Fibroblast of skin of right biceps (primary cell): ENCODE data around the gene ERP29.
"Not testable (repeated sequence)": the region's sequence is repeated elsewhere in the genome, so short reads cannot be mapped to it uniquely, and the experiment has no call there.

Experiments used
- DNase-seq: peaks from one replicate; pipeline ENCODE4 v3.0.0-alpha.2; 2013

ERP29 gene

DNA sequence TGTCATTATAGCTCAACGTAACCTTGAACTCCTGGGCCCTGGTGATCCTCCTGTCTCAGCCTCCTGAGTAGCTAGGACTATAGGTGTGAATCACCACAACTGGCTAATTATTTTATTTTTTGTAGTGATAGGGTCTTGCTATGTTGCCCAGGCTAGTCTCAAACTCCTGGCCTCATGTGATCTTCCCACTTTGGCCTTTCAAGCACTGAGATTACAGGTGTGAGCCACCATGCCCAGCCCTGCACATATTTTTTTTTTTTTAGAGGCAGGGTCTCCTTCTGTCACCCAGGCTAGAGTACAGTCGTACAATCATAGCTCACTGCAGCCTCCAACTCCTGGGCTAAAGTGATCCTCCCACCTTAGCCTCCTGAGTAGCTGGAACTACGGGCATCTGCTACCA lies 9.2 kb upstream of the ERP29 start:
- no peak for DNase-seq

DNA sequence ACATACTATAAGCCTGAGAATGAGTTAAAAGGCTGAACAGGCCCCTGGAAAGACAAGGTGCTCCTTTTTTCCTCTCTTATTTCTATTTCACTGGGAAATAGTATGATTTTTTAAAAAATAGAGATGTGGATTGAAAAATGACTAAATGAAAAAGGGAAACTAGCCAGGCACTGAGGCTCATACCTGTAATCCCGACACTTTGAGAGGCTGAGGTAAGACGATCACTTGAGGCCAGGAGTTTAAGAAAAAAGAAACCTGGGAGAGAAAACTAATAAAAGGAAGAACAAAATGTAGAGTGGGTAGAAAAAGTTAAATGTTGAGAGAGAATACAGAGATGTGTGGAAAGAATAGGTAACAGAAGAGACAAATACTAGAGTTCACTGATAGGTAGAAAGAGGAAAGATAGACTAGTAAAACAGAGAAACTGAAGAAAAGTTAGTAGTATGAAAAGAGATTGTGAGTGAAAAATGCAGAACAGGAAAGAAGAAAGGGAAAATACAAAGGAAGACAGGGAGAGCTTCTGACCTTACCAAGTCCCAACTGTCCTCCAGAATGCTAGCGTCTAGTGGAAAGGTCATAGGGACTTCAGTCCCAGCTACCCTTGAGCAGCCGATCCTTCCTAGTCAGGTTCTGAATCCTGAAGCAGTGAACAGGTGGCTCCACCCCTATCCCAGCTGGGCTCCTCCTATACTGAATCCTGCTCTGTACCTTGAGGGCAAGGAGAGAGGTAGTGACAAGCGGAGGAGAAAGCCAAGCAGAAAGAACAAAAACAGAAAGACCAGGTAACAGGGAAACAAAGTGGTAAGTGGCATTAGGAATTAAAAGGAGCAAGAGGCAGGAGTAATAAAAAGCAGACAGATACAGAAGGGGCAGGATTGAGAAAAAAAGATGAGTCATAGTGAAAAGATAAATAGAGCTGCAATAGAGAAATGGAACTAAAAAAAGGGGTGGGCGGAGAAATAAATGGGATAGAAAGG lies 7.5 kb upstream of the ERP29 start:
- no peak for DNase-seq

- DNase-seq, result no peak
Measured at GRCh38 chr12:112007945-112008344, 5.3 kb upstream of the ERP29 start.

DNA sequence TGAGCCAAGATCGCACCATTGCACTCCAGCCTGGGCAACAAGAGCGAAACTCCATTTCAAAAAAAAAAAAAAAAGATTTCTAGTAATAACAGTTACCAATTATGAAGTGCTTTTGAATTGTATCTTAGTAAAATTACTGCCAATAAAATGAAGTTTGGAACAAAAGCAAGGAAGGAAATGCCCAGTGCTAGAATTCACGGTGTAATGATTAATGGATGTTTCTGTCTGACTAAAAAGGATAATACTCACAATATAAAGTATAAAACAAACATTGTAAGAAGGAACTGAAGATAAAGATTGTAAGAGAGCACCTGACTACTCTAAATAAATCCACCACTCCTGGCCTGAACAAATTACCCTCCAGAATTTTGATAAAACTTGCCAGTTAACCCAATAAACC lies 4.3 kb upstream of the ERP29 start:
- no peak for DNase-seq

GRCh38 chr12:112009596-112009995 lies 3.6 kb upstream of the ERP29 start:
- DNase-seq, result not testable (repeated sequence)

DNA sequence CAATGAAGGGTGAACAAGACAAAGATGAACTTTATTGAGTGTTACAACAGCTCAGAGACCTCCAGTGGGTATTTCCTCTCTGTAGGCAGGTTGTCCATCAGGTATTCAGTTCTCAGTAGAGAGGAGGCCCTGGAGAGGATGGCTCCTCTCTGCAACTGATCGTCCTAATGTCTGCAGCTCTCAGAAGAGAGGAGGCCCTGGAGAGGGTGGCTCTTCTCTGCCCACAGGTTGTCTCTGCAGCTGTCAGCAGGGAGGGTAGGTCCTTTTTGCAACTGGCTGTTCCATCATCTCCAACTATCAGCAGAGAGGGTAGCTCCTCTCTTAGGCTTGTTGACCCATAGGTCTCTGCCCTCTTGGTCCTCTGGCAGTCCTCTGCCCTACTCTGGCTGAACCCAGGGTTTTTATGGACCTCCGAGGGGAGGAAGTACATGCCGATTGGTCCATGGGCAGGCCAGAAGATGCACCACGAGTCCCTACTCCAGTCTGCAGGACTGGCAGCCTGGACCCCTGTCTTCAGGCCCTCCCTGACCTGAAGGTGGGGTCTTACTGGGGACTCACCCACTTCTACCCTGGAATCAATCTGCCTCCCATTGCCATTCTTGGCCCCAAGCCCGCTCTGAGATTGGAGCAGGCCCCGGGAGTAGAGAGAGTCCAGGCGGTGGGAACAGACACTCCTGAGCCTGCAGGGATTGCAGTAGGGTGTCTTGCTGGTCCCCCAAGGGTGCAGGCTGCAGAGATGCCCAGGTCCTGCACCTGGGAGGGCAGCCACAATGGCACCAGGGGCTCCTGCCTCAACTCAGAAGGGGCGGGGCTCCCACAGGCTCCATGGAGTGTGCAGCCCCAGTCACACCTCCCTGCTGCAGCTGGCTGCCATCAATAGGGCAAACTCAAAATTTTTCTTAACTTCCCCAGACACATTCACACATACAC lies 2.5 kb upstream of the ERP29 start:
- no peak for DNase-seq

- no peak for DNase-seq
Measured at GRCh38 chr12:112011685-112012084, 1.5 kb upstream of the ERP29 start.

DNA sequence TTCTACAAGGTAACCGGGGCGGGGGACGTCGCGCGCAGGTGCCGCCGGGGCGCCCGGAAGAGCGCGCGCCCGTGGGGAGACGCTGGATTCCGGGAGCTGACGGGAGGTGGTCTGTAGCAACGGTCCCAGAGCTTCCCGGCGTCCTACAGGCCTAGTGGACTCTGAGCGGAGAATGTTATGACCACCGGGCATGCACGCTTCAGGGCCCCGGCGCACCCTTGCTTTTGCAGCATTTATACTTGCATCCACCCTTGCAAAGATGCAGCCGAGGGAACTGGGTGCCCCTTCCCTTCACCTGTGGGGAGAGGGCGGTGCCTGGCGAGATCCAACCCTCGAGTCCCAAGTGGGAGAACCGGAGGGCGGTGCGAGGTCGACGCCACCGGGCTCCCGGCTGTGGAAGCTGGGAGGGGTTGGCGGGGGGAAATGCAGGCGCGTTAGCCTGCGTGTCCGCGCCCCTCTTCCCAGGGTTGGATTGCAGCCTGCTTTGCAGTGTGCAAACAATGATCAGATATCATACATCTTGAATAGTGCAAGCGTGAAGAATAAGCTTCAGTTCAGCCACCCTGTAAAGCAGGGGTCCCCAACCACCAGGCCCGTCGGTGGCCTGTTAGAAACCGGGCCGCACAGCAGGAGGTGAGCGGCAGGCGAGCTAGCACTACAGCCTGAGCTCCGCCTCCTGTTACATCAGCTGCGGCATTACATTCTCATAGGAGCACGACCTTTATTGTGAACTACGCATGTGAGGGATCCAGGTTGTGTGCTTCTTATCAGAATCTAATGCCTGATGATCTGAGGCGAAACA lies 576 bp downstream of the ERP29 start:
- peak; percentile 79 for DNase-seq

- DNase-seq, result no peak
Measured at GRCh38 chr12:112015938-112016337, 2.7 kb downstream of the ERP29 start.

- DNase-seq, result no peak
Measured at GRCh38 chr12:112017041-112017440, 3.8 kb downstream of the ERP29 start.

DNA sequence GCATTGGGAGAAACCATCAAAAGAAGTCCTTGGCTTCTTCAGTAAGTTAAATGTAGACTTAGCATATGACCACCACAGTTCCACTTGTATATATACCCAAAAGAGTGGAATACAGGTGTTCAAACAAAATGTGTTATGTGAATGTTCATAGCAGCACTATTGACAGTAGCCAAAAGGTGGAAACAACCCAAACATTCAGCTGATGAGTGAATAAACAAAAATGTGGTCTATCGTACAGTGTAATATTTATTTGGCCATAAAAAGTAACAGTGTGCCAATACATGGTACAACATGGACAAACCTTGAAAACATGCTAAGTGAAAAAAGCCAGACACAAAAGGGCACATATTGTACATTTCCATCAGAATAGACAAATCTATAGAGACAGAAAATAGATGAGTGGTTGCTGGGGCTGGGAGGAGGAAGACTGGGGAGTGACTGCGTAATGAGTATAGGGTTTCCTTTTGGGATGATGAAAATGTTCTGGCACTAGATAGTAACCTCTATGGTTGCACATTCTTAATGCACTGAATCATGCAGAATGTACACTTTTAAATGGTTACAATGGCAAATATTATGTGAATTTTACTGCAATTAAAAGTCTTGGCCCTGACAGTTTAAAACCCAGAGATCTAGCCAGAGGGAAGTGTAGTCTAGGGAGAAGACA lies 5.5 kb downstream of the ERP29 start:
- peak; percentile 89 for DNase-seq

- no peak for DNase-seq
Measured at GRCh38 chr12:112020947-112021457, 7.8 kb downstream of the ERP29 start.

DNA sequence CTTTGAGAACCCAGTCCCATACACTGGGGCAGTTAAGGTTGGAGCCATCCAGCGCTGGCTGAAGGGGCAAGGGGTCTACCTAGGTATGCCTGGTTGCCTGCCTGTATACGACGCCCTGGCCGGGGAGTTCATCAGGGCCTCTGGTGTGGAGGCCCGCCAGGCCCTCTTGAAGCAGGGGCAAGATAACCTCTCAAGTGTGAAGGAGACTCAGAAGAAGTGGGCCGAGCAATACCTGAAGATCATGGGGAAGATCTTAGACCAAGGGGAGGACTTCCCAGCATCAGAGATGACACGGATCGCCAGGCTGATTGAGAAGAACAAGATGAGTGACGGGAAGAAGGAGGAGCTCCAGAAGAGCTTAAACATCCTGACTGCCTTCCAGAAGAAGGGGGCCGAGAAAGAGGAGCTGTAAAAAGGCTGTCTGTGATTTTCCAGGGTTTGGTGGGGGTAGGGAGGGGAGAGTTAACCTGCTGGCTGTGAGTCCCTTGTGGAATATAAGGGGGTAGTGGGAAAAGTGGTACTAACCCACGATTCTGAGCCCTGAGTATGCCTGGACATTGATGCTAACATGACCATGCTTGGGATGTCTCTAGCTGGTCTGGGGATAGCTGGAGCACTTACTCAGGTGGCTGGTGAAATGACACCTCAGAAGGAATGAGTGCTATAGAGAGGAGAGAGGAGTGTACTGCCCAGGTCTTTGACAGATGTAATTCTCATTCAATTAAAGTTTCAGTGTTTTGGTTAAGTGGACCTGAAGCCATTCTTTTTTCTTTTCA lies 9.2 kb downstream of the ERP29 start:
- no peak for DNase-seq

DNA sequence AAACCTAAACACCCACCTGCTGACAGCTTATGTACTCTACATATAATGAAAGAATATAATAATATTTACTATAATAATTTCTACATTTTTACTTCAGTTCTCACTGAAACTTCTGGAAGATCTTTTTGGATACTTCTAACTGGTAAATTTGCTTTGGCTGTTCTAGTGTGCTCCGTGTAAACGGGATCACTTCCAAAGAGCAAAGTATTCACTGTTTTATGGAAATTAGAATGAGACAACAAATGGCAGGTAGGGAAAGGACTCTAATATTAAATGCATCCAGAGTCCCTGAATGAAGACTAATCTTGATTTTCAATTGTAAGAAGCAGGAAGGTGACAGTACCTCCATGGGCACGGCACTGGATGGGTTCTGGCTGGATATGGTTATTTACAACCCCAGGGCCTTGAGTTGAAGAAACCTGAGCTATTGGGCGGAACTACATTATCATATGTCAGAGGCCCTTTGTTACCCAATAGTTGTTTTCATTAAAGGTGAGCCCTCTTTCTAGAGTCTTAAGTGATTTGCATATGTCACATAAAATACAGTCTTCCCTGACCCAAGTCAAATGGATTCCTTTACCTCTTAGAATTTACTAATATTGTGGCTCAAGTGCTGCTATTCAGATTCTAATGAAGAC lies 10.7 kb downstream of the ERP29 start:
- DNase-seq, result no peak

- no peak for DNase-seq
Measured at GRCh38 chr12:112025808-112026375, 12.7 kb downstream of the ERP29 start.

DNA sequence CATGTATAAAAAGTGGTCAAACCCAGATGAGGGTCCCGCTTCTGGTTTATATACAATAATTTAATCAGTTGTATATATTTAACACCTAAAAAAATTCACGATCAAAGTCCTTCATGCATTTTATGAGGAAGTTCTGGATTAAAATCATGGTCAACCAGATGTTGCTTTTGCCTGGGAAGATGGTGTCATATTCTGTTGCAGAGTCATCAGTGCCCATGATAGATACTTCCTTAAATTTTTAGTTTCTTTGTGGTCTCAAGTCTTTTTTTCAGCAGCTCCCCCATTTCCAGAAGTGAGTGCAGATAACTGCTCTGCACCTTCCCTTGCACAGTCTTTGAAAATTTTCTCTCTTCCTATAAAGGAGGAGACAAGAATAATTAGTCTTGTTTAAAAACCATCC lies 16.1 kb downstream of the ERP29 start:
- no peak for DNase-seq

- no peak for DNase-seq
Measured at GRCh38 chr12:112031472-112031871, 18.2 kb downstream of the ERP29 start.

DNA sequence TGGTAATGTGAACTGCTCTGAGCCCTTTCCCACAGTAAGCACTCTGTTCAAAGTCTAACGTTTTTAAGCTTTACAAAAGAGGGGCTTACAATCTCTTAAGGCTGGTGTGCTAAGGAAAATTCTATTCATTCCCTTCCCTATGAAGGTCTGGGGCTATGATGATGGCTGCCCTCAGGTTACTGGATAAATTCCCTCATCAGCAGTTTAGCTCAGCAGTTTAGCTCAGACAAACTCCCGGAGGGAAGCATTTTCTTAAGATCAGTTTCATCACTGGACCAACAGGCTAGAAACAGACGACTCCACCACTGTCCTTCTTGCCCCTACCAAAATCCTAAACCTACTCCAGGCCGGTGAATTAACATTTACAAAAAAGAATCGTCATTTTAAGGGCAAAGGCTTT lies 19.1 kb downstream of the ERP29 start:
- DNase-seq, result no peak

GRCh38 chr12:112035219-112035785 lies 22.1 kb downstream of the ERP29 start:
- no peak for DNase-seq

DNA sequence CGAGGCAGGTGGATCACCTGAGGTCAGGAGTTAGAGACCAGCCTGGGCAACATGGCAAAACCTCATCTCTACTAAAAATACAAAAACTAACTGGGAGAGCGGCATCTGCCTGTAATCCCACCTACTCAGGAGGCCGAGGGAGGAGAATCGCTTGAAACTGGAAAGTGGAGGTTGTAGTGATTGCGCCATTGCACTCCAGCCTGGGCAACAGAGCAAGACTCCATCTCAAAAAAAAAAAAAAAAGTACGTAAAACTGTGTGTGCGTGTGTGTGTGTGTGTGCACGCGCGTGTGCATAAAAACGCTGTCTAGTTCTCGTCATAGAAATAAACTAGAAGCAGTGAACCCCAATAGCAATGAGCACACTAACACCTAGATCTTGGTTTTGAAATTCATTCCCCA lies 23.4 kb downstream of the ERP29 start:
- DNase-seq, result not testable (repeated sequence)
